DOHH2 (cell line): ENCODE results near the gene BCL2L13.

ENCODE experiments used
- H3F3A ChIP-seq: fragments of 200-600 bp; sonication (generic), shearing (Covaris generic); 2 replicates; pipeline ENCODE4 v1.6.0; 2016; ENCODE audit warnings: antibody characterized with exemption, mild to moderate bottlenecking; ENCODE audit not compliant: control insufficient read depth, insufficient read depth
- H3K27ac ChIP-seq: fragments of 200-600 bp; sonication (generic); 2 replicates; pipeline ENCODE4 v1.5.1; 2014; ENCODE audit warnings: low read depth, mild to moderate bottlenecking, low read length, moderate library complexity
- H3K27me3 ChIP-seq: fragments of 200-600 bp; sonication (generic); 2 replicates; pipeline ENCODE4 v1.6.1; 2014; ENCODE audit warnings: mild to moderate bottlenecking, low read length, mixed read lengths; ENCODE audit not compliant: control insufficient read depth
- H3K36me3 ChIP-seq: fragments of 200-600 bp; sonication (generic); 2 replicates; pipeline ENCODE4 v1.6.1; 2014; ENCODE audit warnings: mild to moderate bottlenecking, low read length, moderate library complexity, mixed read lengths; ENCODE audit not compliant: control insufficient read depth
- H3K4me1 ChIP-seq: fragments of 200-600 bp; sonication (generic); 2 replicates; pipeline ENCODE4 v1.6.1; 2014; ENCODE audit warnings: mild to moderate bottlenecking, low read length, mixed read lengths; ENCODE audit not compliant: control insufficient read depth
- H3K4me2 ChIP-seq: fragments of 200-600 bp; sonication (generic); 2 replicates; pipeline ENCODE4 v1.6.0; 2014; ENCODE audit warnings: mild to moderate bottlenecking, low read length, moderate library complexity
- H3K4me3 ChIP-seq: fragments of 200-600 bp; sonication (generic); 2 replicates; pipeline ENCODE4 v1.5.1; 2014; ENCODE audit warnings: mild to moderate bottlenecking, low read length, mixed read lengths
- H3K79me2 ChIP-seq: fragments of 200-600 bp; sonication (generic); 2 replicates; pipeline ENCODE4 v1.6.1; 2014; ENCODE audit warnings: mild to moderate bottlenecking, low read length, mixed read lengths; ENCODE audit not compliant: control insufficient read depth
- H3K9me2 ChIP-seq: fragments of 200-600 bp; sonication (generic); replicated peaks from 2 replicates; pipeline ENCODE4 v1.6.1; 2014; ENCODE audit warnings: mild to moderate bottlenecking, low read length, mixed read lengths; ENCODE audit not compliant: control insufficient read depth
- H3K9me3 ChIP-seq: fragments of 200-600 bp; sonication (generic); 2 replicates; pipeline ENCODE4 v1.6.1; 2014; ENCODE audit warnings: antibody characterized with exemption, low read length, mixed read lengths; ENCODE audit not compliant: control insufficient read depth, insufficient read depth
- H4K20me1 ChIP-seq: fragments of 200-600 bp; sonication (generic); 2 replicates; pipeline ENCODE4 v1.6.0; 2014; ENCODE audit warnings: low read depth, mild to moderate bottlenecking, antibody characterized with exemption, low read length, moderate library complexity; ENCODE audit not compliant: control insufficient read depth, insufficient read depth
- EZH2phosphoT487 ChIP-seq: fragments of 200-600 bp; sonication (generic); IDR thresholded peaks from 2 replicates; pipeline ENCODE4 v1.6.1; 2017; ENCODE audit warnings: borderline replicate concordance, mild to moderate bottlenecking, antibody characterized with exemption, low read length, moderate library complexity, mixed read lengths
- TF ChIP-seq, protein P1 (sequence below): fragments of 200-600 bp; sonication (generic); IDR thresholded peaks from one replicate; pipeline ENCODE4 v1.5.1; 2014; ENCODE audit warnings: antibody characterized with exemption, mild to moderate bottlenecking, low read depth, low read length; ENCODE audit not compliant: poor library complexity, severe bottlenecking

Gene BCL2L13

GRCh38 chr22:17698948-17699347 lies 60.4 kb downstream of the BCL2L13 start:
- H3K4me1 ChIP-seq = no peaks in the 10 kb centered on the region
- no peaks in the 10 kb centered on the region for H3K79me2 ChIP-seq
- no peak overlapping the region for H3K4me2 ChIP-seq
- H3K4me3 ChIP-seq = no peak overlapping the region
- H3K27me3 ChIP-seq = no peaks in the 10 kb centered on the region
- H3K9me3 ChIP-seq = no peaks in the 10 kb centered on the region
- no peaks in the 10 kb centered on the region for H3K9me2 ChIP-seq
- H3K27ac ChIP-seq = no peak overlapping the region
- H3F3A ChIP-seq = no peaks in the 10 kb centered on the region; the same call in 1 of the 2 replicates
- no peak for TF ChIP-seq EZH2phosphoT487
- peaks cover 37% of the 10 kb centered on the region for H3K36me3 ChIP-seq
- H4K20me1 ChIP-seq = no peaks in the 10 kb centered on the region

DNA sequence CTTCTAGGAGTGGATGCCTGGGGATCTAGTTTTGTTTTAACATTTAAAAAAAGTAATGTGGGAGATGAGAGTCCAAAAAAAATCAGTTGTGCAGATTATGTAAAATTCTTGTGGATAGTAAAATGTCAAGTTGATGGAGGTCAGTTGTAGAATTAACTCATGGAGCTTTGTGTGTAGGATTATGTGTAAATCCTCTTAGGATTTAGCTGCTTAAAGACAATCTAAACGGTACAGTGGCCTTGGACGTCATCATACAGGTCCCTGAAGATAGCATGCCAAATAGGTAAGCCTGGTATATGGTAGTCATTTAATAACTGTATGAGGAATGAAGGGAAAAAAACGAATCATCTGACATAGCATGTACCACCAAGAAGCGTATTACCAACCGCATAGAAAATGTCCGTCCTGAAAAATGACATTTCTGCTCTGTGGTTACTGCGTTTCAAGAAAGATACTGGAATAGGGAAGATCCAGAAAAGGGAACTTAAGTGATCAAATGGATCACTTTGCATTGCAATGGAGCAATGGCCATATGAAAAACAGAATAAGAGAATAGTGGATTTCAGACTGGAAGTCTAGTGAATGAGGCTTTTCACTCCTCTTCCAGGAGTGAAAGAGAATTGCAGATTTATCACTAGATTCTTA lies 61.3 kb downstream of the BCL2L13 start:
- H3K9me3 ChIP-seq = no peaks in the 10 kb centered on the region
- H3K4me1 ChIP-seq = no peaks in the 10 kb centered on the region
- H3K79me2 ChIP-seq = no peaks in the 10 kb centered on the region
- H3K36me3 ChIP-seq = peaks cover 35% of the 10 kb centered on the region
- no peak overlapping the region for H3K4me3 ChIP-seq
- H3K27me3 ChIP-seq = no peaks in the 10 kb centered on the region
- H3K9me2 ChIP-seq = no peaks in the 10 kb centered on the region
- no peaks in the 10 kb centered on the region; the same call in 1 of the 2 replicates for H3F3A ChIP-seq
- no peak overlapping the region for H3K27ac ChIP-seq
- H3K4me2 ChIP-seq = no peak overlapping the region
- H4K20me1 ChIP-seq = no peaks in the 10 kb centered on the region
- TF ChIP-seq EZH2phosphoT487 = no peak
- TF ChIP-seq, protein P1, sequence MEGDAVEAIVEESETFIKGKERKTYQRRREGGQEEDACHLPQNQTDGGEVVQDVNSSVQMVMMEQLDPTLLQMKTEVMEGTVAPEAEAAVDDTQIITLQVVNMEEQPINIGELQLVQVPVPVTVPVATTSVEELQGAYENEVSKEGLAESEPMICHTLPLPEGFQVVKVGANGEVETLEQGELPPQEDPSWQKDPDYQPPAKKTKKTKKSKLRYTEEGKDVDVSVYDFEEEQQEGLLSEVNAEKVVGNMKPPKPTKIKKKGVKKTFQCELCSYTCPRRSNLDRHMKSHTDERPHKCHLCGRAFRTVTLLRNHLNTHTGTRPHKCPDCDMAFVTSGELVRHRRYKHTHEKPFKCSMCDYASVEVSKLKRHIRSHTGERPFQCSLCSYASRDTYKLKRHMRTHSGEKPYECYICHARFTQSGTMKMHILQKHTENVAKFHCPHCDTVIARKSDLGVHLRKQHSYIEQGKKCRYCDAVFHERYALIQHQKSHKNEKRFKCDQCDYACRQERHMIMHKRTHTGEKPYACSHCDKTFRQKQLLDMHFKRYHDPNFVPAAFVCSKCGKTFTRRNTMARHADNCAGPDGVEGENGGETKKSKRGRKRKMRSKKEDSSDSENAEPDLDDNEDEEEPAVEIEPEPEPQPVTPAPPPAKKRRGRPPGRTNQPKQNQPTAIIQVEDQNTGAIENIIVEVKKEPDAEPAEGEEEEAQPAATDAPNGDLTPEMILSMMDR = no peak

- H3K4me2 ChIP-seq = no peak overlapping the region
- H3K9me3 ChIP-seq = no peaks in the 10 kb centered on the region
- no peak for TF ChIP-seq EZH2phosphoT487
- TF ChIP-seq, protein P1 = no peak
- no peak overlapping the region for H3K27ac ChIP-seq
- no peaks in the 10 kb centered on the region for H3K79me2 ChIP-seq
- H3K27me3 ChIP-seq = no peaks in the 10 kb centered on the region
- H3K9me2 ChIP-seq = no peaks in the 10 kb centered on the region
- no peaks in the 10 kb centered on the region for H3K4me1 ChIP-seq
- no peaks in the 10 kb centered on the region for H4K20me1 ChIP-seq
- peaks cover 34% of the 10 kb centered on the region for H3K36me3 ChIP-seq
- H3F3A ChIP-seq = no peaks in the 10 kb centered on the region; the same call in 1 of the 2 replicates
- no peak overlapping the region for H3K4me3 ChIP-seq
These were observed 62.2 kb downstream of the BCL2L13 start for GRCh38 chr22:17700778-17701177.

DNA sequence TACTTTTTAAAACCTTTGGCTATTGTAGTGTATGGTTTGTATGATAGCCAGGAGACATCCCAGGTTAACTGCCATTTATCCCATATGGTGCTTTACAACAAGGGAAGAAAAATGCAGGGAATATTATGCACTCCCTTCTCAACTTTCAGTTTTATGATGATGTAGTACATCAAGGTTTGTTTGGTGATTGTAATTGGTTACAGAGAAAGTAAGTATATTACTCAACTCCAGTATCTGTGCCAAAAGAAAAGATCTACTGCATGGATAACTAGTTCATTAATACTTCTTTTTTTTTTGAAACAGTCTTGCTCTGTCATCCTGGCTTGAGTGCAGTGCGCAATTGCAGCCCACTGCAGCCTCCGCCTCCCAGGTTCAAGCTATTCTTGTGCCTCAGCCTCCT lies 65.3 kb downstream of the BCL2L13 start:
- Histone ChIP-seq H3K79me2 (no peaks in the 10 kb centered on the region), H3K4me1 (no peaks in the 10 kb centered on the region), H3F3A (no peaks in the 10 kb centered on the region; the same call in 1 of the 2 replicates), H3K27me3 (no peaks in the 10 kb centered on the region), H3K9me2 (no peaks in the 10 kb centered on the region), H3K36me3 (peaks cover 43% of the 10 kb centered on the region), H3K4me2 (no peak overlapping the region), H4K20me1 (no peaks in the 10 kb centered on the region), H3K27ac (no peak overlapping the region), H3K9me3 (no peaks in the 10 kb centered on the region), H3K4me3 (no peak overlapping the region)
- no peak for TF ChIP-seq EZH2phosphoT487
- TF ChIP-seq, protein P1 = no peak
